Peyer's patch (tissue), 4 donors: ENCODE measurements around the gene NNT.

ENCODE experiments used
- CTCF ChIP-seq, 6 experiments: fragments of 450-650 bp in 4 of 6; fragments of 200-600 bp in 2 of 6; sonication (generic) in 1 of 6; IDR thresholded peaks; one replicate each; pipeline ENCODE4 v1.5.1; 2017 to 2019; ENCODE audit warnings: antibody characterized with exemption in 6 of 6, mild to moderate bottlenecking in 3 of 6, moderate library complexity in 1 of 6
- POLR2A ChIP-seq, 2 donors: fragments of 450-650 bp; IDR thresholded peaks; one replicate each; pipeline ENCODE4 v1.5.1; 2017; ENCODE audit warnings: antibody characterized with exemption in 2 of 2, mild to moderate bottlenecking in 2 of 2, moderate library complexity in 2 of 2

DNA sequence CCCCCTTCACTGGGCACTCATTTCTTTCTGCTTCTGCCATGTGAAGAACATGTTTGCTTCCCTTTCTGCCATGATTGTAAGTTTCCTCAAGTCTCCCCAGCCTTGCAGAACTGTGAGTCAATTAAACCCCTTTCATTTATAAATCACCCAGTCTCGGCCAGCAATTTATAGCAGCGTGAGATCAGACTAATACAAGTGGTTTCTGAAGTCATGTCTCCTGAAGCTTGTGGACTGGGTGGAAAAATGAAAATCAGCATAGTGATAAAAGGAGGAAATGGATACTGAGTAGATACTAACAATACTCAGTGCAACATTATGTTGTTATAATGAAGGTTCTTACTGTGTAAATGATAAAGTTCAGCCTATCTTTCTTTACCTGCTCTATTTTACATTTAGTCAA, 35.1 kb downstream of the NNT start:
- TF ChIP-seq CTCF (IDR thresholded peaks at IDR 0.05) (no peak), POLR2A (IDR thresholded peaks at IDR 0.05) (no peak)
